Lower lobe of right lung (tissue), 2 donors: ENCODE data around the gene SLC13A1. TPM values are rescaled to one million over a fixed set of nuclear protein-coding genes. Genes with fewer than 3 reads are reported as not detected.

Experiments used
- ATAC-seq, 2 donors: fragments of 200-7000 bp; cut with Tn5 transposase; one replicate each; pipeline ENCODE4 v1.9.1; 2020 to 2022; ENCODE audit warnings: mild to moderate bottlenecking in 2 of 2, moderate library complexity in 2 of 2
- DNase-seq: peaks from one replicate; pipeline ENCODE4 v3.0.0-alpha.2; 2020
- H3K27ac ChIP-seq: fragments of 200-600 bp; one replicate; pipeline ENCODE4 v1.8.0; 2022
- H3K27me3 ChIP-seq: fragments of 200-600 bp; one replicate; pipeline ENCODE4 v1.8.0; 2022; ENCODE audit warnings: low read depth
- H3K36me3 ChIP-seq: fragments of 200-600 bp; one replicate; pipeline ENCODE4 v1.8.0; 2022; ENCODE audit warnings: mild to moderate bottlenecking
- H3K4me1 ChIP-seq: fragments of 200-600 bp; one replicate; pipeline ENCODE4 v1.8.0; 2022
- H3K4me3 ChIP-seq: fragments of 200-600 bp; one replicate; pipeline ENCODE4 v1.8.0; 2022; ENCODE audit warnings: mild to moderate bottlenecking
- H3K9me3 ChIP-seq: fragments of 200-600 bp; one replicate; pipeline ENCODE4 v1.8.0; 2022
- CTCF ChIP-seq: fragments of 200-600 bp; IDR thresholded peaks from one replicate; pipeline ENCODE4 v1.8.0; 2022; ENCODE audit warnings: antibody characterized with exemption, mild to moderate bottlenecking
- intact Hi-C: fragments of 100-400 bp; cut with DNase I; formaldehyde crosslinking; loops from one replicate; pipeline ENCODE4 v1.11.0; 2022
- total RNA-seq: library from RNA; stranded (reverse); fragmentation: NEBNext Ultra II Directional; extraction: Animal tissue kit (Norgen Biotek cat#: 25700); gene quantifications from one replicate; pipeline ENCODE4 v1.2.1, GENCODE V29; 2021
- donor health status: DM: no; HTN: yes; CAD: no; lungs with severe emphysema.

Gene SLC13A1
- total RNA-seq, 1 donor from 2014 or later, result not detected

GRCh38 chr7:123135960-123136359, 63.8 kb downstream of the SLC13A1 start:
- no peak for ATAC-seq
- no peak overlapping the region for H3K27ac ChIP-seq
- no peak overlapping the region for H3K4me3 ChIP-seq
- TF ChIP-seq CTCF, result no peak
- no peaks in the 10 kb centered on the region for H3K4me1 ChIP-seq
- H3K27me3 ChIP-seq, result no peaks in the 10 kb centered on the region
- DNase-seq, result no peak
- H3K9me3 ChIP-seq, result no peaks in the 10 kb centered on the region
- no peaks in the 10 kb centered on the region for H3K36me3 ChIP-seq
- intact Hi-C loops, result no loop called here

- Histone ChIP-seq H3K4me3 (no peak overlapping the region), H3K36me3 (no peaks in the 10 kb centered on the region), H3K27ac (no peak overlapping the region), H3K27me3 (no peaks in the 10 kb centered on the region), H3K9me3 (no peaks in the 10 kb centered on the region), H3K4me1 (no peaks in the 10 kb centered on the region)
- intact Hi-C loops, result no loop called here
- ATAC-seq, result no peak
- no peak for DNase-seq
- TF ChIP-seq CTCF, result no peak
Measured at GRCh38 chr7:123133924-123134323, 65.8 kb downstream of the SLC13A1 start.

- no peak for ATAC-seq
- no peaks in the 10 kb centered on the region for H3K9me3 ChIP-seq
- H3K36me3 ChIP-seq, result no peaks in the 10 kb centered on the region
- no peak overlapping the region for H3K27ac ChIP-seq
- intact Hi-C loops, result no loop called here
- no peak overlapping the region for H3K4me3 ChIP-seq
- H3K4me1 ChIP-seq, result no peaks in the 10 kb centered on the region
- no peaks in the 10 kb centered on the region for H3K27me3 ChIP-seq
- TF ChIP-seq CTCF, result no peak
- no peak for DNase-seq
Measured at GRCh38 chr7:123131961-123132360, 67.8 kb downstream of the SLC13A1 start.

- H3K4me1 ChIP-seq, result no peaks in the 10 kb centered on the region
- no peaks in the 10 kb centered on the region for H3K9me3 ChIP-seq
- TF ChIP-seq CTCF, result no peak
- H3K27me3 ChIP-seq, result no peaks in the 10 kb centered on the region
- intact Hi-C loops, result no loop called here
- DNase-seq (no peak), ATAC-seq (no peak)
- no peak overlapping the region for H3K27ac ChIP-seq
- H3K36me3 ChIP-seq, result no peaks in the 10 kb centered on the region
- no peak overlapping the region for H3K4me3 ChIP-seq
Measured at GRCh38 chr7:123131556-123131955, 68.2 kb downstream of the SLC13A1 start.

- no peak overlapping the region for H3K4me3 ChIP-seq
- H3K4me1 ChIP-seq, result no peaks in the 10 kb centered on the region
- DNase-seq (no peak), ATAC-seq (no peak)
- intact Hi-C loops, result no loop called here
- H3K27ac ChIP-seq, result no peak overlapping the region
- no peak for TF ChIP-seq CTCF
- no peaks in the 10 kb centered on the region for H3K27me3 ChIP-seq
- no peaks in the 10 kb centered on the region for H3K36me3 ChIP-seq
- no peaks in the 10 kb centered on the region for H3K9me3 ChIP-seq
Measured at GRCh38 chr7:123131140-123131539, 68.6 kb downstream of the SLC13A1 start.

- Histone ChIP-seq H3K36me3 (no peaks in the 10 kb centered on the region), H3K27ac (no peak overlapping the region), H3K9me3 (no peaks in the 10 kb centered on the region), H3K4me3 (no peak overlapping the region), H3K4me1 (no peaks in the 10 kb centered on the region), H3K27me3 (no peaks in the 10 kb centered on the region)
- DNase-seq (no peak), ATAC-seq (no peak)
- TF ChIP-seq CTCF, result no peak
- intact Hi-C loops, result no loop called here
Measured at GRCh38 chr7:123126691-123127090, 73.1 kb downstream of the SLC13A1 start.
